Omental fat pad (tissue), 4 donors: ENCODE data around the gene KHNYN. TPM values are rescaled to one million over a fixed set of nuclear protein-coding genes. Genes with fewer than 3 reads are reported as not detected.

ENCODE experiments used
- ATAC-seq: fragments of 150-250 bp; one replicate; pipeline ENCODE4 v1.9.1; 2016; ENCODE audit warnings: mild to moderate bottlenecking, moderate library complexity; ENCODE audit not compliant: low FRiP score
- DNase-seq: peaks from one replicate; pipeline ENCODE4 v3.0.0-alpha.2; 2019; ENCODE audit warnings: low spot score
- total RNA-seq, 4 donors: library from RNA; depleted of rRNA; stranded (reverse); fragments of >200 nt; gene quantifications; one replicate each; pipeline ENCODE4 v1.1.0, GENCODE V29; 2016
- TF ChIP-seq, protein P1 (sequence below), 3 donors: fragments of 450-650 bp; IDR thresholded peaks; one replicate each; pipeline ENCODE4 v1.5.1; 2016 to 2017; ENCODE audit warnings: antibody characterized with exemption in 3 of 3, mild to moderate bottlenecking in 3 of 3, moderate library complexity in 2 of 3

Gene KHNYN
- total RNA-seq, 4 donors from 2014 or later, result 32.1 to 77.1 (median 43.5) TPM

GRCh38 chr14:24436355-24437019, 6.7 kb downstream of the KHNYN start:
- TF ChIP-seq, protein P1, sequence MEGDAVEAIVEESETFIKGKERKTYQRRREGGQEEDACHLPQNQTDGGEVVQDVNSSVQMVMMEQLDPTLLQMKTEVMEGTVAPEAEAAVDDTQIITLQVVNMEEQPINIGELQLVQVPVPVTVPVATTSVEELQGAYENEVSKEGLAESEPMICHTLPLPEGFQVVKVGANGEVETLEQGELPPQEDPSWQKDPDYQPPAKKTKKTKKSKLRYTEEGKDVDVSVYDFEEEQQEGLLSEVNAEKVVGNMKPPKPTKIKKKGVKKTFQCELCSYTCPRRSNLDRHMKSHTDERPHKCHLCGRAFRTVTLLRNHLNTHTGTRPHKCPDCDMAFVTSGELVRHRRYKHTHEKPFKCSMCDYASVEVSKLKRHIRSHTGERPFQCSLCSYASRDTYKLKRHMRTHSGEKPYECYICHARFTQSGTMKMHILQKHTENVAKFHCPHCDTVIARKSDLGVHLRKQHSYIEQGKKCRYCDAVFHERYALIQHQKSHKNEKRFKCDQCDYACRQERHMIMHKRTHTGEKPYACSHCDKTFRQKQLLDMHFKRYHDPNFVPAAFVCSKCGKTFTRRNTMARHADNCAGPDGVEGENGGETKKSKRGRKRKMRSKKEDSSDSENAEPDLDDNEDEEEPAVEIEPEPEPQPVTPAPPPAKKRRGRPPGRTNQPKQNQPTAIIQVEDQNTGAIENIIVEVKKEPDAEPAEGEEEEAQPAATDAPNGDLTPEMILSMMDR (IDR thresholded peaks at IDR 0.05), result peak in 1 of 3 donors; percentile 46
- peak; percentile 77 for ATAC-seq
- no peak for DNase-seq

- TF ChIP-seq, protein P1 (IDR thresholded peaks at IDR 0.05), result no peak
- DNase-seq, result no peak
- no peak for ATAC-seq
Measured at GRCh38 chr14:24437020-24437735, 7.4 kb downstream of the KHNYN start.

GRCh38 chr14:24437736-24438067, 7.9 kb downstream of the KHNYN start:
- TF ChIP-seq, protein P1 (IDR thresholded peaks at IDR 0.05), result no peak
- ATAC-seq, result no peak
- no peak for DNase-seq

- TF ChIP-seq, protein P1 (IDR thresholded peaks at IDR 0.05), result no peak
- DNase-seq (no peak), ATAC-seq (no peak)
Measured at GRCh38 chr14:24438223-24439097, 8.7 kb downstream of the KHNYN start.

DNA sequence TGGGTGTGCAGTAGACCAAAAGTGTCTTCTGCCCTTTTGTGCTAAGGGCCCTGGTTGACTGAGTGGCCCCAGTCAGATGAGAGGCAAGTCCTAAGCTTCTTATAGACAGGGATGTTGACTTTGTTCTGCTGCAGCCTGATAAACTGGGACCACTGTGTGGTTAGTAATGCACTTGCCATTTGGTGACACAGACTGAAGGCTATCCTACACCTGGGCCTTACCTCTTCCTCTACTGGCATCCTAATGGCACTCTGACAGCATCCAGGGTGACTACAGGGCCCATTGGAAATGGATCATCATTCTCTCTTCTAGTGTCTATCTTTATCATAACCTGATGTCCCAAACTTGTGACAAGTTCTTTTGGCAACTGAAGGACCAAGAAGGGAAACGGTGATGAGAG, 9.5 kb downstream of the KHNYN start:
- ATAC-seq (no peak), DNase-seq (no peak)
- TF ChIP-seq, protein P1 (IDR thresholded peaks at IDR 0.05), result no peak

- DNase-seq (no peak), ATAC-seq (no peak)
- TF ChIP-seq, protein P1 (IDR thresholded peaks at IDR 0.05), result no peak
Measured at GRCh38 chr14:24439830-24440605, 10.3 kb downstream of the KHNYN start.
